AG08395 (cell line): Measurements from ENCODE around the gene SNX21.
A peak's percentile ranks its signal among the peaks of the same experiment; 100 is the strongest.
"Not testable (repeated sequence)": the region's sequence is repeated elsewhere in the genome, so short reads cannot be mapped to it uniquely, and the experiment has no call there.

Source experiments
- DNase-seq: peaks from one replicate; pipeline ENCODE4 v3.0.0; 2012; ENCODE audit warnings: mixed read lengths, low spot score

Gene SNX21

DNA sequence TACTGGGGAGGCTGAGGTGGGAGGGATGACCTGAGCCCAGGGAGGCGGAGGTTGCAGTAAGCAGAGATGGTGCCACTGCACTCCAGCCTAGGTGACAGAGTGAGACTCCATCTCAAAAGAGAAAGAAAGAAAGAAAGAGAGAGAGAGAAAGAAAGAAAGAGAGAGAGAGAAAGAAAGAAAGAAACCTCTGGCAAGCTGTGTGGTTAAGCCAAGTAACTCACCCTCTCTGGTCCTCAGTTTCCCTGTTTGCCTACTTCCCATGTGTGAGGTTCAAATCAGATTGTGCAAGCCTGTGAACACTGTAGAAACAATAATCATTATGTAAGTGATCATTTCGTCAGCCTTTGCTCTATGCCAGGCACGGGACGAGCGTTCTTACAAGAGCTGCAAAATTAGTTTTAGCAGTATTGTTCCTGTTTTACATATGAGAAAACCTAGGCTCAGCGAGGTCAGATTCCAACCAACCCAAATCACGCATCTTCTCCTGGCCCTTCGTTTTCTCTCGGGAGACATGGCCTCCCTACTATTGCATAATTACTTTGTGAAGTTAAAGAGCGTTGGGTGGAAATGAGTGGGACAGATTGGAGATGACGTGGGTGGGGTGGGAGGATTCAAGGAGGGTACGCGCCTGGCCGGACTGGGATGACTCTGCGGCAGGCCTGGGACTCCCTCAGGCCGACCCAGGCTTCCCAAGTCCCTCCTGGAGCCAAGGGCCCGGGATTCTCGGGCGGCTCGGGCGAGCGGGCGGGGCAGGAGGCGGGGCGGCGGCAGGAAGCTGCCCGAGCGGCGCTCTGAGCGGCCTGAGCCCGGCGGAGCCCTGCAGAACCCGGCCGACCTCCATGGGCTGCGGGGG is at the start of gene SNX21:
Gene SNX21, plus strand, starts transcription at position 770 of the 853 bp plus-strand sequence. CDS start 121 bp downstream, outside the sequence.
- DNase-seq: peak; percentile 94

- no peak for DNase-seq
These were observed 45.2 kb upstream of the SNX21 start for GRCh38 chr20:45788351-45788750.

- no peak for DNase-seq
These were observed 41.1 kb upstream of the SNX21 start for GRCh38 chr20:45792317-45793118.

- DNase-seq: no peak
These were observed 37.1 kb upstream of the SNX21 start for GRCh38 chr20:45796337-45797065.

DNA sequence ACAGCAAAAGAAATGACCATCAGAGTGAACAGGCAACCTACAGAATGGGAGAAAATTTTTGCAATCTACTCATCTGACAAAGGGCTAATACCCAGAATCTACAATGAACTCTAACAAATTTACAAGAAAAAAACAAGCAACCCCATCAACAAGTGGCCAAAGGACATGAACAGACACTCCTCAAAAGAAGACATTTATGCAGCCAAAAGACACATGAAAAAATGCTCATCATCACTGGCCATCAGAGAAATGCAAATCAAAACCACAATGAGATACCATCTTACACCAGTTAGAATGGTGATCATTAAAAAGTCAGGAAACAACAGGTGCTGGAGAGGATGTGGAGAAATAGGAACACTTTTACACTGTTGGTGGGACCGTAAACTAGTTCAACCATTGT is 36.1 kb upstream of the SNX21 start:
- DNase-seq: not testable (repeated sequence)

- DNase-seq: not testable (repeated sequence)
These were observed 35.6 kb upstream of the SNX21 start for GRCh38 chr20:45797955-45798354.

GRCh38 chr20:45798935-45799642 is 34.5 kb upstream of the SNX21 start:
- DNase-seq: peak; percentile 75

DNA sequence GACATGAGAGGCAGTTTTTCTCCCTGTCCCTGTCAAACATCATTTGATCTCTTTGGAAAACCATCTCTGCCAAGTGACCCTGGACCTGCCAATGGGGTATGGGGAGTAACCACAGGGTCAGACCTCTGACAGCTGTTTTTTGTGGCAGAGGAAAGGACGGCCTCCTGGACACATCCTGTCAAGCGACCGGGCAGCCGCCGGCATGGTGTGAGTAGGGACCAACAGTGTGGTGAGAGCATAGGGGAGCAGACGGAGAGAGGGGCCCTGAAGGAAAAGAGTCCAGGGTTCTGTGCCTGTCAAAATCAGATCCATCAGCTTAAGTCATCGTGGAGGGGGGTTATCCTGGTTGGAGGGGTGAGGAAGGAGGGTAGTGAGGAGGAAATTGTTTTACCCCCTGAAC is 31.7 kb upstream of the SNX21 start:
- DNase-seq: no peak

- DNase-seq: no peak
These were observed 23.2 kb upstream of the SNX21 start for GRCh38 chr20:45810191-45810970.

DNA sequence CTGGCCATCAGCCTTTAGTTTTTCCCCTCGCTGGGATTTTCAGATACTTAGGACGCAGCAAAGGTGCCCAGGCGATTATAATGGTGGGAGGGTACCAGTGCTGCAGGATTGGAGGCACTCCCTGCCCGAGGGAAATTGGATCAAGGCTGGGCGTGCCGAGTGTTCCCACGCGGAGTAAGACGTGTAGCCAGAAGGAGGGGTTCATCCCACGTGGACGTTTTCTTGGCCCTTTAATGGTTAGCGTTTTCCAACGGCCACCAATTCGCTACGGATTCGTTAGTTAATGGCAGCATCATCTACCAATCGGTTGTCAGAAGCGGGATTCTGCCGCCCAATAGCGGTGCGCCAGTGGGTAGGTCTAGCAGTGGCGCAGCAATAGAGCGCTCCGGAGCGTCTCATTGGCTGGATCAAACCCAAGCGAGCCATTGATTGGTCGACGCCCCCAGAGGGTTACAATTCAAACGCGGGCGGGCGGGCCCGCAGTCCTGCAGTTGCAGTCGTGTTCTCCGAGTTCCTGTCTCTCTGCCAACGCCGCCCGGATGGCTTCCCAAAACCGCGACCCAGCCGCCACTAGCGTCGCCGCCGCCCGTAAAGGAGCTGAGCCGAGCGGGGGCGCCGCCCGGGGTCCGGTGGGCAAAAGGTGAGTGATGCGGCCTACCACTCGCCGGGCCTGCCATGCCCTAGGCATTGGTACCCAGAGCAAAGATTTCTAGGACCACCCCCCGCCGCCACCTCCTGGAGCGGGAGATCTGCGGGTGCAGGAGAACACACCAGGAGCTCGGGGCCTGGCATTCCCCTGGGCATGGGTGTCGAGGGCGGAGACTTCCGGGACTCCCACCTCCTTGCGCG is 21.2 kb upstream of the SNX21 start, which contains the start of gene UBE2C:
Gene UBE2C, plus strand, starts transcription at position 488 of the 849 bp plus-strand sequence. Its CDS starts 52 bp downstream, at position 540.
- DNase-seq: peak; percentile 100

DNA sequence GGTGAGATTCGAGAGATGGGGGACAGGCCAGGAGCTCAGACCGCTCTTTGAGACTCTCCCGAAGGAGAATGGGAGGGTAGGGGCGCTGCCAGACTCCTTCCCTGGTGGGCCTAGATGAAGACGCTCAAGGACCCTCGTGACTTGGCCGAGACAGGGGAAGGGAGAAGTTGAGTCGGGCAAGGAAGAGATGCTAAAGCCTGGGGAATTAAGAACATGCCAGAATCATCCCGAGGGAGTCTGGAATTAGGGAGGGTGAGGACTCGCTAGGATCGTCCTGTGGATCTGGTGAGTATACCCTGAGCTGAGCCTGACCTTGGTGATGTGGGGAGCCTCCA is 20.6 kb upstream of the SNX21 start:
- no peak for DNase-seq

- DNase-seq: no peak
These were observed 20.1 kb upstream of the SNX21 start for GRCh38 chr20:45813489-45813888.

GRCh38 chr20:45814314-45814713 is 19.3 kb upstream of the SNX21 start:
- no peak for DNase-seq

GRCh38 chr20:45816951-45817350 is 16.6 kb upstream of the SNX21 start:
- no peak for DNase-seq

- peak; percentile 68 for DNase-seq
These were observed 16.0 kb upstream of the SNX21 start for GRCh38 chr20:45817376-45818194.

GRCh38 chr20:45818239-45818638 is 15.4 kb upstream of the SNX21 start:
- no peak for DNase-seq

DNA sequence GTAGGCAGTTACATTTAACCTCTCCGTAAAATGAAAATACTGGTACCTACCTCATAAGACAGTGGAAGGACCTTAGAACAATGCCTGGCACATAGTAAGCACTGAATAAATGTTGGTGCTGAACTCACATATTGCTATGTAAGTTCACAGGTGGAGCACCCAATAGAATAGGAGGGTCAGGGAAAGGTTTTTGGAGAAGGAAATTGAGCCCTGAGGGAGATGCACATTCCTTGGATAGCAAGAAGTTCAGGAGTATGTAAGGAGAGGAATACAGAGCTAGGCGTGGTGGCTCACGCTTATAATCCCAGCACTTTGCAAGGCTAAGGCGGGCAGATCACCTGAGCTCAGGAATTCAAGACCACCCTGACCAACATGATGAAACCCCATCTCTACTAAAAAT is 14.1 kb upstream of the SNX21 start:
- DNase-seq: no peak

DNA sequence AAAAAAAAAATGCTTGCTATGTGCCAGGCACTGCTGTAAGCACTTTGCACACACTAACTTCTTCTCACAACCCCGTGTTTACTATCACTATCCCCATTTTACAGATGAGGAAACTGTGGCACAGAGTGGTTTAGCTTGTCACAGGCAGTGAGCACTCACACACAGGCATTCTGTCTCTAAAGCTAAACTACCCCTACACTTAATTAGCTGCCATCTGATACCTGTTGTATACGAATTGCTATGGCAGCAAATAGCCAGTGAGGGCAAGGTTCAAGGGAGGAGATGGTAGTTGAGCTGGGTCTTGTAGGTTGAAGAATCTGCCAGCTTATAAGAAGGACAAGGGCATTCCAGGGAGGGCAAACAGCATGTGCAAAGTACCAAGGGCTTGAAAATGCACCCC is 11.7 kb upstream of the SNX21 start:
- DNase-seq: no peak

- peak; percentile 37 for DNase-seq
These were observed 10.7 kb upstream of the SNX21 start for GRCh38 chr20:45822857-45823256.
